Neural progenitor cell (in vitro differentiated cells): Measurements from ENCODE around the gene TEX19. TPM values are rescaled to one million over a fixed set of nuclear protein-coding genes. Genes with fewer than 3 reads are reported as not detected.
A peak's percentile ranks its signal among the peaks of the same experiment; 100 is the strongest.

Experiments used
- DNase-seq: peaks from one replicate; pipeline ENCODE4 v3.0.0-alpha.2; 2016; ENCODE audit warnings: low spot score
- H2AFZ ChIP-seq: fragments of 200-600 bp; sonication (generic); replicated peaks from 2 replicates; pipeline ENCODE4 v1.6.1; 2016; ENCODE audit warnings: antibody characterized with exemption
- H3F3A ChIP-seq: fragments of 200-600 bp; sonication (generic); 2 replicates; pipeline ENCODE4 v1.6.1; 2016; ENCODE audit warnings: antibody characterized with exemption, low read depth
- H3K27ac ChIP-seq: fragments of 200-600 bp; sonication (generic); 2 replicates; pipeline ENCODE4 v1.5.1; 2016; ENCODE audit warnings: mild to moderate bottlenecking
- H3K27me3 ChIP-seq: fragments of 200-600 bp; sonication (generic); 2 replicates; pipeline ENCODE4 v1.6.1; 2016; ENCODE audit warnings: mild to moderate bottlenecking, moderate library complexity
- H3K36me3 ChIP-seq: fragments of 200-600 bp; sonication (generic); 2 replicates; pipeline ENCODE4 v1.5.1; 2016
- H3K4me1 ChIP-seq: fragments of 200-600 bp; sonication (generic); 2 replicates; pipeline ENCODE4 v1.6.1; 2016; ENCODE audit warnings: mixed run types
- H3K4me2 ChIP-seq: fragments of 200-600 bp; sonication (generic); 2 replicates; pipeline ENCODE4 v1.6.1; 2016
- H3K4me3 ChIP-seq: fragments of 200-600 bp; sonication (generic); 2 replicates; pipeline ENCODE4 v1.5.1; 2016
- H3K79me2 ChIP-seq: fragments of 200-600 bp; sonication (generic); 2 replicates; pipeline ENCODE4 v1.6.1; 2016; ENCODE audit warnings: low read depth
- H3K9ac ChIP-seq: fragments of 200-600 bp; sonication (generic); 2 replicates; pipeline ENCODE4 v1.6.1; 2016
- H3K9me3 ChIP-seq: fragments of 200-600 bp; sonication (generic); 2 replicates; pipeline ENCODE4 v1.5.1; 2016; ENCODE audit warnings: low read depth
- H4K20me1 ChIP-seq: fragments of 200-600 bp; sonication (generic); 2 replicates; pipeline ENCODE4 v1.6.1; 2016; ENCODE audit warnings: low read depth
- H3K27ac Mint-ChIP-seq: 3 replicates; pipeline ENCODE4 v1.8.0; 2021; ENCODE audit warnings: mixed read lengths
- H3K27me3 Mint-ChIP-seq: 2 replicates; pipeline ENCODE4 v1.8.0; 2022; ENCODE audit warnings: low read depth, mild to moderate bottlenecking, inconsistent platforms, moderate library complexity, mixed read lengths; ENCODE audit not compliant: insufficient read depth
- H3K36me3 Mint-ChIP-seq: 3 replicates; pipeline ENCODE4 v1.8.0; 2021; ENCODE audit warnings: mixed read lengths
- H3K4me1 Mint-ChIP-seq: 3 replicates; pipeline ENCODE4 v1.8.0; 2021; ENCODE audit warnings: mixed read lengths
- H3K4me3 Mint-ChIP-seq: 3 replicates; pipeline ENCODE4 v1.8.0; 2021; ENCODE audit warnings: mild to moderate bottlenecking, moderate library complexity, mixed read lengths
- H3K9me3 Mint-ChIP-seq: 3 replicates; pipeline ENCODE4 v1.8.0; 2020; ENCODE audit warnings: mixed read lengths
- CTCF ChIP-seq: fragments of 200-600 bp; sonication (generic); IDR thresholded peaks from 2 replicates; pipeline ENCODE4 v1.5.1; 2017; ENCODE audit warnings: antibody characterized with exemption, mild to moderate bottlenecking
- EZH2 ChIP-seq: fragments of 200-600 bp; sonication (generic); IDR thresholded peaks from 2 replicates; pipeline ENCODE4 v1.6.1; 2017; ENCODE audit warnings: antibody characterized with exemption, mild to moderate bottlenecking, moderate library complexity
- EZH2phosphoT487 ChIP-seq: fragments of 200-600 bp; sonication (generic); IDR thresholded peaks from 2 replicates; pipeline ENCODE4 v1.6.1; 2017; ENCODE audit warnings: antibody characterized with exemption
- total RNA-seq: library from RNA; depleted of rRNA; stranded (reverse); fragments of >200 nt; gene quantifications from 2 replicates; pipeline ENCODE4 v1.2.3, GENCODE V29; 2015; ENCODE audit warnings: low replicate concordance

The TEX19 gene
- total RNA-seq, 1 donor from 2014 or later = not detected

GRCh38 chr17:82400830-82401229 is 41.8 kb downstream of the TEX19 start:
- Histone ChIP-seq H2AFZ (no peak overlapping the region), H3K9me3 (no peaks in the 10 kb centered on the region), H3K9ac (no peak overlapping the region), H3K4me2 (no peak overlapping the region), H3K4me3 (no peak overlapping the region), H3K79me2 (no peaks in the 10 kb centered on the region), H3K27ac (no peak overlapping the region), H3K36me3 (no peaks in the 10 kb centered on the region), H3F3A (no peaks in the 10 kb centered on the region), H3K27me3 (no peaks in the 10 kb centered on the region), H4K20me1 (no peaks in the 10 kb centered on the region), H3K4me1 (no peaks in the 10 kb centered on the region)
- Mint-ChIP-seq H3K9me3 (no peaks in the 10 kb centered on the region), H3K4me3 (peak overlapping the region; percentile 50), H3K4me1 (peaks cover 7% of the 10 kb centered on the region), H3K27me3 (no peaks in the 10 kb centered on the region), H3K27ac (no peak overlapping the region), H3K36me3 (peaks cover 15% of the 10 kb centered on the region)
- TF ChIP-seq EZH2phosphoT487 (no peak), EZH2 (no peak), CTCF (no peak)
- DNase-seq = no peak

GRCh38 chr17:82402865-82403264 is 43.8 kb downstream of the TEX19 start:
- Mint-ChIP-seq H3K27ac (peak overlapping the region; percentile 79), H3K4me3 (no peak overlapping the region), H3K4me1 (peaks cover 7% of the 10 kb centered on the region), H3K9me3 (no peaks in the 10 kb centered on the region), H3K36me3 (peaks cover 12% of the 10 kb centered on the region), H3K27me3 (no peaks in the 10 kb centered on the region)
- Histone ChIP-seq H3K27ac (no peak overlapping the region), H3K79me2 (no peaks in the 10 kb centered on the region), H4K20me1 (no peaks in the 10 kb centered on the region), H3F3A (no peaks in the 10 kb centered on the region), H2AFZ (no peak overlapping the region), H3K4me3 (no peak overlapping the region), H3K4me1 (no peaks in the 10 kb centered on the region), H3K9me3 (no peaks in the 10 kb centered on the region), H3K36me3 (no peaks in the 10 kb centered on the region), H3K27me3 (no peaks in the 10 kb centered on the region), H3K4me2 (no peak overlapping the region), H3K9ac (no peak overlapping the region)
- no peak for DNase-seq
- TF ChIP-seq EZH2 = no peak
- TF ChIP-seq CTCF = no peak
- no peak for TF ChIP-seq EZH2phosphoT487

- Histone ChIP-seq H2AFZ (no peak overlapping the region), H3K9ac (no peak overlapping the region), H3K79me2 (no peaks in the 10 kb centered on the region), H3K27ac (no peak overlapping the region), H3K36me3 (no peaks in the 10 kb centered on the region), H3K4me1 (no peaks in the 10 kb centered on the region), H3K27me3 (no peaks in the 10 kb centered on the region), H3K4me3 (no peak overlapping the region), H3K4me2 (no peak overlapping the region), H3F3A (no peaks in the 10 kb centered on the region), H3K9me3 (no peaks in the 10 kb centered on the region), H4K20me1 (peaks cover under 1% of the 10 kb centered on the region)
- TF ChIP-seq EZH2 (no peak), CTCF (no peak), EZH2phosphoT487 (no peak)
- H3K4me1 Mint-ChIP-seq = peaks cover 7% of the 10 kb centered on the region
- H3K4me3 Mint-ChIP-seq = no peak overlapping the region
- no peak for DNase-seq
- no peaks in the 10 kb centered on the region for H3K9me3 Mint-ChIP-seq
- H3K36me3 Mint-ChIP-seq = peaks cover 13% of the 10 kb centered on the region
- H3K27ac Mint-ChIP-seq = no peak overlapping the region
- peaks cover 3% of the 10 kb centered on the region for H3K27me3 Mint-ChIP-seq
Measured at GRCh38 chr17:82403662-82404660, 44.9 kb downstream of the TEX19 start.
